Measurements from ENCODE around the gene COX7A2L.

GRCh38 chr2:42328923-42329322 is 32.1 kb downstream of the COX7A2L start:
- TF ChIP-seq CTCF (IDR thresholded peaks at IDR 0.05): no peak
- no peak for TF ChIP-seq RAD21 (IDR thresholded peaks at IDR 0.05; ENCODE audit: low read length)
- TF ChIP-seq MAX (IDR thresholded peaks at IDR 0.05; ENCODE audit: low read depth): no peak
- no peak for TF ChIP-seq REST (IDR thresholded peaks at IDR 0.05; ENCODE audit: low read depth, low read length)
- no peak for TF ChIP-seq EP300 (IDR thresholded peaks at IDR 0.05; ENCODE audit: borderline replicate concordance in 1 of 2, low read depth in 1 of 2, low read length in 1 of 2)
